ENCODE results near the gene METTL25B. TPM values are rescaled to one million over a fixed set of nuclear protein-coding genes. Genes with fewer than 3 reads are reported as not detected.

METTL25B gene
- total and polyA plus RNA-seq, 10 of the 15 experiments (the other 5 are each of a cell fraction or from before 2014, with no cell fraction given) = 5.9 to 25.2 (median 13.5) TPM

- Histone ChIP-seq H3K36me3 (ENCODE audit: control insufficient read depth in 2 of 2, insufficient read depth in 2 of 2, low read length in 1 of 2) (no peaks in the 10 kb centered on the region; a peak in 2 of 4 replicates), H3K4me1 (ENCODE audit: control insufficient read depth, insufficient read depth, low read length) (peaks cover 6% of the 10 kb centered on the region), H2AFZ (ENCODE audit: control insufficient read depth, low read depth, low read length) (no peak overlapping the region), H3K4me3 (no peak overlapping the region), H3K4me2 (ENCODE audit: control insufficient read depth, insufficient read depth) (no peak overlapping the region), H3K27me3 (replicated peaks in 1 of 2; ENCODE audit: control insufficient read depth in 2 of 2, insufficient read depth in 2 of 2, low read length in 1 of 2) (peaks cover 5 to 7% of the 10 kb centered on the region in 2 experiments), H3K27ac (ENCODE audit: control insufficient read depth, insufficient read depth) (no peak overlapping the region), H4K20me1 (ENCODE audit: control insufficient read depth, insufficient read depth) (no peaks in the 10 kb centered on the region), H3K9ac (ENCODE audit: control insufficient read depth, insufficient read depth, low read length) (no peak overlapping the region), H3K9me3 (replicated peaks; ENCODE audit: control insufficient read depth, insufficient read depth, low read length) (no peaks in the 10 kb centered on the region), H3K79me2 (ENCODE audit: control insufficient read depth, insufficient read depth, low read length) (no peaks in the 10 kb centered on the region)
- CTCF ChIA-PET = interaction anchor here (0.6 to 10.0 kb wide), 3 partner anchors 16 to 27 kb away, joined by 3 to 68 read pairs (median 30); no protein-coding TSS in a partner anchor
- FAIRE-seq (no peak), DNase-seq (ENCODE audit: low read depth, low spot score) (no peak), ATAC-seq (no peak)
- RAD21 ChIA-PET (ENCODE audit: unreplicated experiment) = no interaction called here
- in situ Hi-C loops (cut with MboI) = no loop called here
- no TSS peak for BruUV-seq (replicated peaks)
- POLR2A ChIA-PET = no interaction called here
- no peak for TF ChIP-seq ZBTB4 (CRISPR knock-in tag; IDR thresholded peaks at IDR 0.05)
- no peak for TF ChIP-seq LARP7 (IDR thresholded peaks at IDR 0.05)
- TF ChIP-seq TBL1XR1 (IDR thresholded peaks at IDR 0.05; ENCODE audit: low read depth, low read length) = no peak
- TF ChIP-seq, protein P1, sequence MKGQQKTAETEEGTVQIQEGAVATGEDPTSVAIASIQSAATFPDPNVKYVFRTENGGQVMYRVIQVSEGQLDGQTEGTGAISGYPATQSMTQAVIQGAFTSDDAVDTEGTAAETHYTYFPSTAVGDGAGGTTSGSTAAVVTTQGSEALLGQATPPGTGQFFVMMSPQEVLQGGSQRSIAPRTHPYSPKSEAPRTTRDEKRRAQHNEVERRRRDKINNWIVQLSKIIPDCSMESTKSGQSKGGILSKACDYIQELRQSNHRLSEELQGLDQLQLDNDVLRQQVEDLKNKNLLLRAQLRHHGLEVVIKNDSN (IDR thresholded peaks at IDR 0.05; ENCODE audit: borderline replicate concordance, extremely low read length, insufficient read depth, low read depth, low read length) = no peak
- TF ChIP-seq HCFC1 (IDR thresholded peaks at IDR 0.05; ENCODE audit: low read length) = no peak
- WGBS (ENCODE audit: insufficient coverage, insufficient replicate concordance, low lambda C conversion rate, missing lambda C conversion rate) = 70% methylated on average over 11 of the region's 11 CpGs
- SMC1A ChIA-PET (ENCODE audit: uncharacterized antibody, unreplicated experiment) = interaction anchor here (0.6 kb wide), 1 partner anchor 104 kb away, joined by 3 read pairs; no protein-coding TSS in a partner anchor
- intact Hi-C loops (cut with micrococcal nuclease; ENCODE audit: unreplicated experiment) = no loop called here
These were observed 18.3 kb upstream of the METTL25B start for GRCh38 chr1:156709757-156710489.

All from GM12878 (cell line).